H1 (cell line): Measurements from ENCODE around the gene MACIR. TPM values are rescaled to one million over a fixed set of nuclear protein-coding genes. Genes with fewer than 3 reads are reported as not detected.

Experiments used
- CTCF ChIA-PET: fragments of 300-600 bp; sonication (Branson Sonifier 250); formaldehyde crosslinking; loops from one replicate; lab custom pipeline; 2021; ENCODE audit not compliant: partially characterized antibody; lab: Charles Lee
- POLR2A ChIA-PET: fragments of 300-600 bp; sonication (Branson Sonifier 250); formaldehyde crosslinking; loops from one replicate; lab custom pipeline; 2021; ENCODE audit warnings: inconsistent platforms; ENCODE audit not compliant: partially characterized antibody; lab: Charles Lee
- DNase-seq, 2 experiments: peaks; one replicate each; pipeline versions ENCODE4 v3.0.0 to v3.0.0-alpha.2; 2010 to 2022; ENCODE audit warnings: low spot score in 2 of 2, low read depth in 1 of 2, mixed read lengths in 1 of 2
- FAIRE-seq: peaks from 2 replicates; lab custom pipeline; 2011; peaks lifted over from hg19 to GRCh38; lab: Jason Lieb, UNC
- H2AFZ ChIP-seq: 2 replicates; pipeline ENCODE4 v1.8.1; 2012; ENCODE audit warnings: low read length, inconsistent platforms
- H2AK5ac ChIP-seq: 2 replicates; pipeline ENCODE4 v1.6.1; 2013; ENCODE audit warnings: low read depth, low read length
- H2BK120ac ChIP-seq: replicated peaks from 2 replicates; pipeline ENCODE3; 2013; ENCODE audit warnings: low read depth, low read length, inconsistent platforms
- H2BK12ac ChIP-seq: 2 replicates; pipeline ENCODE4 v1.6.1; 2013; ENCODE audit warnings: low read depth, low read length
- H2BK15ac ChIP-seq: 2 replicates; pipeline ENCODE4 v1.6.1; 2013; ENCODE audit warnings: low read length
- H2BK20ac ChIP-seq: 2 replicates; pipeline ENCODE4 v1.6.1; 2013; ENCODE audit warnings: low read length
- H2BK5ac ChIP-seq: 2 replicates; pipeline ENCODE4 v1.6.1; 2013; ENCODE audit warnings: low read depth, low read length
- H3K14ac ChIP-seq: 2 replicates; pipeline ENCODE4 v1.6.1; 2013; ENCODE audit warnings: inconsistent platforms; ENCODE audit not compliant: insufficient read length
- H3K18ac ChIP-seq: 2 replicates; pipeline ENCODE4 v1.6.1; 2013; ENCODE audit warnings: low read length; ENCODE audit errors: extremely low read depth
- H3K23ac ChIP-seq: 2 replicates; pipeline ENCODE4 v1.6.1; 2013; ENCODE audit warnings: inconsistent platforms; ENCODE audit not compliant: insufficient read length
- H3K23me2 ChIP-seq: 2 replicates; pipeline ENCODE4 v1.6.1; 2013; ENCODE audit warnings: low read depth, low read length
- H3K27ac ChIP-seq: 2 replicates; pipeline ENCODE4 v1.6.1; 2011; ENCODE audit warnings: low read depth, low read length, inconsistent platforms
- H3K27me3 ChIP-seq, 4 experiments: replicated peaks in 1 of 4; 1 replicate in 1 of 4; 2 replicates in 3 of 4; pipeline versions ENCODE4 v1.6.1 to v1.8.1; 2011 to 2013; ENCODE audit warnings: low read length in 3 of 4, mild to moderate bottlenecking in 3 of 4, inconsistent platforms in 2 of 4, mixed read lengths in 2 of 4, moderate library complexity in 1 of 4; ENCODE audit not compliant: control insufficient read depth in 3 of 4, insufficient read depth in 3 of 4; ENCODE audit errors: extremely low read depth in 1 of 4
- H3K36me3 ChIP-seq, 4 experiments: 2 replicates each; pipeline versions ENCODE4 v1.6.1 to v1.8.1; 2011 to 2013; ENCODE audit warnings: mild to moderate bottlenecking in 4 of 4, low read length in 3 of 4, moderate library complexity in 2 of 4, control low read depth in 1 of 4, inconsistent platforms in 1 of 4; ENCODE audit not compliant: insufficient read depth in 4 of 4, control insufficient read depth in 2 of 4
- H3K4ac ChIP-seq: replicated peaks from 2 replicates; pipeline ENCODE3; 2013; ENCODE audit warnings: low read length, low read depth, mixed read lengths, inconsistent platforms; ENCODE audit not compliant: insufficient read length
- H3K4me1 ChIP-seq, 4 experiments: replicated peaks in 1 of 4; 1 replicate in 1 of 4; 2 replicates in 3 of 4; pipeline versions ENCODE4 v1.6.1 to v1.8.1; 2011 to 2013; ENCODE audit warnings: low read length in 3 of 4, inconsistent platforms in 2 of 4, mixed read lengths in 1 of 4; ENCODE audit not compliant: insufficient read depth in 4 of 4, control insufficient read depth in 3 of 4
- H3K4me2 ChIP-seq, 2 experiments: 2 replicates each; pipeline versions ENCODE4 v1.6.1 to v1.8.1; 2011 to 2013; ENCODE audit warnings: low read depth in 2 of 2, low read length in 2 of 2, control low read depth in 1 of 2, inconsistent platforms in 1 of 2, mild to moderate bottlenecking in 1 of 2; ENCODE audit not compliant: insufficient read depth in 1 of 2
- H3K4me3 ChIP-seq, 4 experiments: fragments of 200-600, 300-600 bp in 1 of 4; sonication (generic), shearing (Covaris generic), sonication (Bioruptor Twin) in 1 of 4; 2 replicates each; pipeline versions ENCODE4 v1.5.1 to v1.8.1; 2011 to 2016; ENCODE audit warnings: low read length in 4 of 4, low read depth in 3 of 4, control low read depth in 2 of 4, inconsistent platforms in 2 of 4, mild to moderate bottlenecking in 2 of 4, mixed read lengths in 1 of 4, moderate library complexity in 1 of 4; ENCODE audit not compliant: insufficient read depth in 2 of 4; ENCODE audit errors: extremely low read depth in 1 of 4
- H3K56ac ChIP-seq: replicated peaks from 2 replicates; pipeline ENCODE3; 2013; ENCODE audit warnings: low read depth, mild to moderate bottlenecking, mixed read lengths, low read length, inconsistent platforms; ENCODE audit not compliant: insufficient read length
- H3K79me1 ChIP-seq: 2 replicates; pipeline ENCODE4 v1.6.1; 2013; ENCODE audit warnings: low read depth, low read length, control low read depth
- H3K79me2 ChIP-seq, 2 experiments: 2 replicates each; pipeline versions ENCODE4 v1.6.1 to v1.8.1; 2012 to 2013; ENCODE audit warnings: low read length in 2 of 2, mild to moderate bottlenecking in 2 of 2, inconsistent platforms in 1 of 2; ENCODE audit not compliant: insufficient read depth in 2 of 2, control insufficient read depth in 1 of 2
- H3K9ac ChIP-seq, 4 experiments: replicated peaks in 1 of 4; 1 replicate in 1 of 4; 2 replicates in 3 of 4; pipeline versions ENCODE4 v1.6.1 to v1.8.1; 2011 to 2013; ENCODE audit warnings: low read depth in 3 of 4, low read length in 3 of 4, control low read depth in 2 of 4, mild to moderate bottlenecking in 2 of 4, moderate library complexity in 2 of 4, inconsistent platforms in 1 of 4; ENCODE audit errors: extremely low read depth in 1 of 4
- H3K9me3 ChIP-seq, 2 experiments: 2 replicates each; pipeline versions ENCODE4 v1.6.1 to v1.8.1; 2012 to 2013; ENCODE audit warnings: mild to moderate bottlenecking in 2 of 2, moderate library complexity in 2 of 2, control low read depth in 1 of 2, inconsistent platforms in 1 of 2, low read depth in 1 of 2, low read length in 1 of 2, mixed read lengths in 1 of 2; ENCODE audit not compliant: insufficient read depth in 2 of 2
- H4K20me1 ChIP-seq, 2 experiments: replicated peaks in 1 of 2; 2 replicates each; pipeline versions ENCODE3 to v1.8.1; 2011 to 2013; ENCODE audit warnings: inconsistent platforms in 2 of 2, low read length in 2 of 2, mild to moderate bottlenecking in 1 of 2; ENCODE audit not compliant: insufficient read depth in 2 of 2, control insufficient read depth in 1 of 2
- H4K5ac ChIP-seq: 2 replicates; pipeline ENCODE4 v1.6.1; 2013; ENCODE audit warnings: low read length, low read depth, mixed read lengths, inconsistent platforms; ENCODE audit not compliant: insufficient read length
- H4K8ac ChIP-seq: 2 replicates; pipeline ENCODE4 v1.8.0; 2013; ENCODE audit warnings: mild to moderate bottlenecking, moderate library complexity, low read length, inconsistent platforms; ENCODE audit not compliant: insufficient read depth; ENCODE audit errors: extremely low read depth
- H4K91ac ChIP-seq: replicated peaks from 2 replicates; pipeline ENCODE3; 2013; ENCODE audit warnings: low read length, mixed read lengths, inconsistent platforms; ENCODE audit not compliant: insufficient read length
- BACH1 ChIP-seq: IDR thresholded peaks from 2 replicates; pipeline ENCODE4 v1.6.1; 2012; ENCODE audit warnings: low read length, improper control_type of control experiment
- CBX5 ChIP-seq: fragments of 300-800, 300-1000 bp; sonication (generic); IDR thresholded peaks from 2 replicates; pipeline ENCODE4 v1.7.1; 2016; ENCODE audit warnings: antibody characterized with exemption, low read length, low read depth
- CHD2 ChIP-seq: IDR thresholded peaks from 2 replicates; pipeline ENCODE4 v1.6.1; 2012; ENCODE audit warnings: low read length, improper control_type of control experiment
- GABPA ChIP-seq: IDR thresholded peaks from 2 replicates; pipeline ENCODE4 v1.6.1; 2011; ENCODE audit warnings: mild to moderate bottlenecking, low read length, moderate library complexity, borderline replicate concordance; ENCODE audit not compliant: insufficient read depth
- GTF2F1 ChIP-seq: IDR thresholded peaks from 2 replicates; pipeline ENCODE4 v1.6.1; 2012; ENCODE audit warnings: low read depth, low read length, improper control_type of control experiment, borderline replicate concordance
- KDM1A ChIP-seq: fragments of 200-600, 300-600 bp; sonication (generic); IDR thresholded peaks from 2 replicates; pipeline ENCODE4 v1.7.1; 2016; ENCODE audit warnings: mild to moderate bottlenecking, low read length, borderline replicate concordance
- NANOG ChIP-seq: IDR thresholded peaks from 2 replicates; pipeline ENCODE4 v1.6.1; 2011; ENCODE audit warnings: low read length, low read depth, mild to moderate bottlenecking, inconsistent platforms; ENCODE audit not compliant: insufficient read depth, poor library complexity, severe bottlenecking
- SIX5 ChIP-seq: IDR thresholded peaks from 2 replicates; pipeline ENCODE4 v1.6.1; 2011; ENCODE audit warnings: mild to moderate bottlenecking, low read depth, low read length
- SP1 ChIP-seq: IDR thresholded peaks from 2 replicates; pipeline ENCODE4 v1.6.1; 2011; ENCODE audit warnings: low read depth, low read length
- WGBS, 2 experiments: shearing (Covaris generic) in 1 of 2; methylation state at CpG; one replicate each; pipeline versions ENCODE4 v1.1.6 to v1.1.7; 2013 to 2015; ENCODE audit warnings: low lambda C conversion rate in 2 of 2, mixed read lengths in 2 of 2, inconsistent platforms in 1 of 2, low coverage in 1 of 2, missing lambda C conversion rate in 1 of 2; ENCODE audit not compliant: insufficient replicate concordance in 2 of 2, insufficient coverage in 1 of 2, insufficient read length in 1 of 2; ENCODE audit errors: extremely low coverage in 1 of 2, missing lambda C conversion rate in 1 of 2; 5-methylcytosine and 5-hydroxymethylcytosine counted together
- polyA plus RNA-seq, 7 experiments: library from polyadenylated mRNA; depleted of rRNA in 3 of 7; stranded (reverse) in 5 of 7; unstranded in 2 of 7; fragments of >200 nt in 5 of 7; fragments of 200-250 nt in 2 of 7; gene quantifications; 1 replicate in 5 of 7; 2 replicates in 1 of 7; 4 replicates in 1 of 7; pipeline versions ENCODE4 v1.2.1 to v1.2.3, GENCODE V29; 2011 to 2013; ENCODE audit warnings: missing spikeins in 2 of 7, mixed read lengths in 2 of 7
- total RNA-seq: library from RNA; stranded (reverse); fragmentation: NEBNext Ultra II Directional; extraction: Animal tissue kit (Norgen Biotek cat#: 25700); gene quantifications from 2 replicates; pipeline ENCODE4 v1.2.1, GENCODE V29; 2021
- TF ChIP-seq, protein P1 (sequence below): IDR thresholded peaks from 2 replicates; pipeline ENCODE4 v1.6.1; 2011; ENCODE audit warnings: low read depth, mild to moderate bottlenecking, low read length; ENCODE audit not compliant: insufficient read depth

MACIR gene
- total and polyA plus RNA-seq, 2 of the 8 experiments (the other 6 are each of a cell fraction or from before 2014, with no cell fraction given): 8.0 to 19.2 TPM

GRCh38 chr5:103295424-103295823 is 36.9 kb downstream of the MACIR start:
- Histone ChIP-seq H3K23ac (no peak overlapping the region), H3K56ac (no peak overlapping the region), H2BK12ac (no peak overlapping the region), H3K27ac (no peak overlapping the region), H2BK5ac (no peak overlapping the region), H4K91ac (no peak overlapping the region), H4K20me1 (no peaks in the 10 kb centered on the region), H3K14ac (no peak overlapping the region), H3K4me1 (peaks cover 0 to 9% (median 2%) of the 10 kb centered on the region in 4 experiments; a peak in 2 of 7 replicates), H3K27me3 (no peaks in the 10 kb centered on the region), H2BK120ac (no peak overlapping the region), H3K79me2 (no peaks in the 10 kb centered on the region), H4K8ac (no peak overlapping the region), H3K9me3 (no peaks in the 10 kb centered on the region), H3K4me2 (no peak overlapping the region), H2BK20ac (no peak overlapping the region), H3K23me2 (no peaks in the 10 kb centered on the region), H3K4me3 (no peak overlapping the region), H3K18ac (no peak overlapping the region), H3K36me3 (no peaks in the 10 kb centered on the region), H4K5ac (no peak overlapping the region), H3K79me1 (no peaks in the 10 kb centered on the region), H2AK5ac (no peak overlapping the region), H2AFZ (no peak overlapping the region), H2BK15ac (no peak overlapping the region), H3K4ac (no peak overlapping the region), H3K9ac (no peak overlapping the region)
- DNase-seq (no peak), FAIRE-seq (no peak)
- TF ChIP-seq SP1: no peak
- TF ChIP-seq CBX5: no peak
- no peak for TF ChIP-seq BACH1
- no peak for TF ChIP-seq KDM1A
- no peak for TF ChIP-seq GABPA
- TF ChIP-seq CHD2: no peak
- TF ChIP-seq SIX5: no peak
- TF ChIP-seq NANOG: no peak
- TF ChIP-seq, protein P1, sequence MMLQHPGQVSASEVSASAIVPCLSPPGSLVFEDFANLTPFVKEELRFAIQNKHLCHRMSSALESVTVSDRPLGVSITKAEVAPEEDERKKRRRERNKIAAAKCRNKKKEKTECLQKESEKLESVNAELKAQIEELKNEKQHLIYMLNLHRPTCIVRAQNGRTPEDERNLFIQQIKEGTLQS: no peak
- no peak for TF ChIP-seq GTF2F1
- ChIA-PET CTCF (interaction anchor here (1.1 to 2.8 kb wide), 3 partner anchors 17 to 180 kb away, joined by 3 to 9 read pairs (median 6); no protein-coding TSS in a partner anchor), POLR2A (no interaction called here)
- 92% methylated on average over 5 of the region's 5 CpGs; no CpG with 5 or more reads in 1 of the 2 experiments for WGBS, 2 experiments
